ENCODE measurements around the gene EPS15. TPM values are rescaled to one million over a fixed set of nuclear protein-coding genes. Genes with fewer than 3 reads are reported as not detected.

The EPS15 gene
- total RNA-seq, 3 donors from 2014 or later, result 83.6 to 144 (median 127) TPM

DNA sequence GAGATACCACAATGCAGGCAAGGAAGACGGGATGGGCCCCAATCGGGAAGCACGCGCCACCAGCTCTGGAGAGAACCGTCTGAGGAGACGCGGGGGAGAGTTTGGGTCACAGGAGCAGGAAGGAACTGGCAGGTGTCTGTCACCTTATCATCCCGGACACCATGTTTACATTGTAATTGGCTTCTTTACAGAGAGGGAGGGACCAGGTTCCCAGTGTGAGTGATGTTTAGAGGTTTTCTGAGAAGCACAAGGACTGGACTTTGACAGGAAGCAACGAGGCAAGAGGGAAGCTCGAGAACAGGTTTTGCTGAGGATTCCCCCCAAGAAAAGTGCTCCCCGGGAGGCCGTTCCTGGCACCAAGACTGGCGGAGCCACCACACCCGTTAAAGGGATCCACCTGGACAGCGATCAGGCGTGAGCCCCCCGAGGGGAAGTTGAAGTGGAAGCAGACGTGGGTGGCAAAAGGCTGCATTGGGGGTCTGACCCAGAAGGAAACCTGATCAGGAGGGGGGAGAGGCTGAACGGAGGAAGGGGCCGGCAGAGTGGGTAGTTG is 957 bp downstream of the EPS15 start:
- no peak for TF ChIP-seq POLR2AphosphoS5 (IDR thresholded peaks at IDR 0.05)
- no peak for TF ChIP-seq POLR2A (IDR thresholded peaks at IDR 0.05)
- no peak for TF ChIP-seq CTCF (IDR thresholded peaks at IDR 0.05)
- peak overlapping the region; percentile 78 to 87 (median 85) for H3K4me3 ChIP-seq
- H3K4me1 ChIP-seq, result peaks cover 0 to 5% of the 10 kb centered on the region in 2 donors
- no peaks in the 10 kb centered on the region for H3K36me3 ChIP-seq
- no peaks in the 10 kb centered on the region for H3K9me3 ChIP-seq
- peak overlapping the region; percentile 94 to 96 for H3K27ac ChIP-seq
- intact Hi-C loops (cut with DNase I; ENCODE audit: low total_unique reads), result no loop called here
- peak in 1 of 2 donors; percentile 30 for DNase-seq (ENCODE audit: low spot score in 2 of 2)
- H3K27me3 ChIP-seq, result no peaks in the 10 kb centered on the region

- no peak for DNase-seq (ENCODE audit: low spot score in 2 of 2)
- TF ChIP-seq CTCF (IDR thresholded peaks at IDR 0.05), result no peak
- Histone ChIP-seq H3K9me3 (no peaks in the 10 kb centered on the region), H3K4me1 (peaks cover 0 to 5% of the 10 kb centered on the region in 2 donors), H3K27ac (peak overlapping the region; percentile 94 to 96), H3K36me3 (no peaks in the 10 kb centered on the region), H3K4me3 (peak overlapping the region; percentile 78 to 87 (median 85)), H3K27me3 (no peaks in the 10 kb centered on the region)
- intact Hi-C loops (cut with DNase I; ENCODE audit: low total_unique reads), result no loop called here
Observed at GRCh38 chr1:51517361-51518032, 1.6 kb downstream of the EPS15 start.

DNA sequence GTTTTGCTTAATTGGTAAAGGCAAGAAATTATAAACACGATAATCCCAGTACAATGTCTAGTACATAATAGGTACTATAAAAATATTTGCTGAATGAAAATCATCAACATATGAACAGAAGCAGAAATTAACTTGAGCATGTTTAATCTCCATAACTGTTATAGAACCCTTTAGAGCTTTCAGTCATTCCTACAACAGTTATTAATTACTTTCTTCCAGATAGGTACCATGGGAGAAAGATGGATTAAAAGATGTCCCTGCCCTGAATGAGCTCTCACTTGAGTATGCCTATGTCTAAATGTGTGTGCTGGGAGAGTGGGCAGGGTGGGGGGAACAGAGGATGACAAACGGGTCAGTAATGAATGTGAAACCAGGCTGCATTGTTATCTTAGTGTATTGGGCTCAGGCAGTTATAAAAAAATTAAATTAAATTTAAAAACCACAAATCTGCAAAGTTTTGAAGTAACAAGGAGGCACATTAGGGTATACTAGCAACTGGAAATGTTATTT is 2.4 kb downstream of the EPS15 start:
- no peak for DNase-seq (ENCODE audit: low spot score in 2 of 2)
- Histone ChIP-seq H3K27me3 (no peaks in the 10 kb centered on the region), H3K9me3 (no peaks in the 10 kb centered on the region), H3K27ac (peak overlapping the region; percentile 94 to 96), H3K4me1 (peaks cover 0 to 5% of the 10 kb centered on the region in 2 donors), H3K36me3 (no peaks in the 10 kb centered on the region), H3K4me3 (peak overlapping the region; percentile 78 to 87 (median 85))
- intact Hi-C loops (cut with DNase I; ENCODE audit: low total_unique reads), result no loop called here
- TF ChIP-seq CTCF (IDR thresholded peaks at IDR 0.05) (no peak), POLR2AphosphoS5 (IDR thresholded peaks at IDR 0.05) (no peak), POLR2A (IDR thresholded peaks at IDR 0.05) (no peak)

GRCh38 chr1:51515982-51516648 is 3.0 kb downstream of the EPS15 start:
- no peak for DNase-seq (ENCODE audit: low spot score in 2 of 2)
- peak overlapping the region; percentile 49 to 94 for H3K27ac ChIP-seq

More at GRCh38 chr1:51515982-51516648, 3.0 kb downstream of the EPS15 start:
- peak overlapping the region in 1 of 3 donors; percentile 85 for H3K4me3 ChIP-seq
- no peaks in the 10 kb centered on the region for H3K9me3 ChIP-seq
- H3K4me1 ChIP-seq, result peaks cover 0 to 5% of the 10 kb centered on the region in 2 donors
- TF ChIP-seq POLR2AphosphoS5 (IDR thresholded peaks at IDR 0.05) (no peak), POLR2A (IDR thresholded peaks at IDR 0.05) (no peak), CTCF (IDR thresholded peaks at IDR 0.05) (no peak)
- intact Hi-C loops (cut with DNase I; ENCODE audit: low total_unique reads), result no loop called here
- no peaks in the 10 kb centered on the region for H3K36me3 ChIP-seq
- no peaks in the 10 kb centered on the region for H3K27me3 ChIP-seq
